ENCODE results near the gene TTLL9. TPM values are rescaled to one million over a fixed set of nuclear protein-coding genes. Genes with fewer than 3 reads are reported as not detected.

Gene TTLL9
- total RNA-seq, 1 donor from 2014 or later: 0.67 TPM

DNA sequence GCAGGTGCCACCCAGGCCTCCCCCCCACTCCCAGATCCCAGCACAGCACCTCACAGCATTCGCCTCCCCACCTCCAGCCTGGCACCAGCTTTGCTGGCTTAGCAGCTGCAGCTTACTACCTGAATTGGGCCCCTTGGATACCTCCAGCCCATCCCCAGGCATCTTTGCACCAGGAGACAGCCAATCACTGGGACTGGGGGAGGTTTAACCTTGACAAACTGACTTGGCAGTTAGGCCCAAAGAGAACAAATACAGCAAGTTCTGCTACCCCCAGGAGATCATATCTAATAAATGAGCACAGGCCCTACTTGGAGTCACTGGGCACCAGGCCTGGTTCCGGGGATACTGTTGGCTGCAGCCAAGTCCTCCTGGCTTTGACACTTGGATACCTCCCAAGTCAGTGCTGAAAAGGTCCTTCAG is 72.6 kb downstream of the TTLL9 start:
- Mint-ChIP-seq H3K9me3 (peaks cover under 1% of the 10 kb centered on the region), H3K27me3 (ENCODE audit: low read depth) (no peaks in the 10 kb centered on the region), H3K4me3 (no peak overlapping the region), H3K4me1 (no peaks in the 10 kb centered on the region), H3K27ac (no peak overlapping the region), H3K36me3 (peaks cover 26% of the 10 kb centered on the region)
- TF ChIP-seq, protein P1, sequence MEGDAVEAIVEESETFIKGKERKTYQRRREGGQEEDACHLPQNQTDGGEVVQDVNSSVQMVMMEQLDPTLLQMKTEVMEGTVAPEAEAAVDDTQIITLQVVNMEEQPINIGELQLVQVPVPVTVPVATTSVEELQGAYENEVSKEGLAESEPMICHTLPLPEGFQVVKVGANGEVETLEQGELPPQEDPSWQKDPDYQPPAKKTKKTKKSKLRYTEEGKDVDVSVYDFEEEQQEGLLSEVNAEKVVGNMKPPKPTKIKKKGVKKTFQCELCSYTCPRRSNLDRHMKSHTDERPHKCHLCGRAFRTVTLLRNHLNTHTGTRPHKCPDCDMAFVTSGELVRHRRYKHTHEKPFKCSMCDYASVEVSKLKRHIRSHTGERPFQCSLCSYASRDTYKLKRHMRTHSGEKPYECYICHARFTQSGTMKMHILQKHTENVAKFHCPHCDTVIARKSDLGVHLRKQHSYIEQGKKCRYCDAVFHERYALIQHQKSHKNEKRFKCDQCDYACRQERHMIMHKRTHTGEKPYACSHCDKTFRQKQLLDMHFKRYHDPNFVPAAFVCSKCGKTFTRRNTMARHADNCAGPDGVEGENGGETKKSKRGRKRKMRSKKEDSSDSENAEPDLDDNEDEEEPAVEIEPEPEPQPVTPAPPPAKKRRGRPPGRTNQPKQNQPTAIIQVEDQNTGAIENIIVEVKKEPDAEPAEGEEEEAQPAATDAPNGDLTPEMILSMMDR (IDR thresholded peaks at IDR 0.05; ENCODE audit: unreplicated experiment): no peak
- DNase-seq (ENCODE audit: low spot score in 2 of 2, unreplicated experiment in 2 of 2): no peak

DNA sequence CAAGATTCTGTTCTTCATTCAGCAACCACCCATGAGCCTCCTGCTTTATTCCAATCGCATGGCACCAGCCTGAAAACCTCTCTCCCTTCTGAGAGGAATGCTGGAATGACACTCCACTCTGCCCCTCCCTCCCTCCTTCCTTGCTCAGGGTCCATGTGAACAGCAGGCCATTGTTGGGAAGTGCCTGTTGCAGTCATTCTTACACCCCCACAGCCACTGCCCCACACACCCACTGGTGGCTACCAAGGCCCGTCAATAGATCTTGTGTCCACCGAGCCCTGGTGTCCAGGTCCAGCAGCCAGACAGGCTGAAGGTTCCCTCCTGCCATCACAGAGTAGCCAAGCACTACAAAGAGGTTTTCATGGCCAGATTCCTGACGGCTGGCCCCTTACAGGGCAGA is 74.9 kb downstream of the TTLL9 start:
- Mint-ChIP-seq H3K9me3 (peaks cover 10% of the 10 kb centered on the region), H3K27me3 (ENCODE audit: low read depth) (no peaks in the 10 kb centered on the region), H3K4me3 (no peak overlapping the region), H3K4me1 (peaks cover 2% of the 10 kb centered on the region), H3K27ac (no peak overlapping the region), H3K36me3 (peaks cover 43% of the 10 kb centered on the region)
- no peak for DNase-seq (ENCODE audit: low spot score in 2 of 2, unreplicated experiment in 2 of 2)
- TF ChIP-seq, protein P1 (IDR thresholded peaks at IDR 0.05; ENCODE audit: unreplicated experiment): no peak

DNA sequence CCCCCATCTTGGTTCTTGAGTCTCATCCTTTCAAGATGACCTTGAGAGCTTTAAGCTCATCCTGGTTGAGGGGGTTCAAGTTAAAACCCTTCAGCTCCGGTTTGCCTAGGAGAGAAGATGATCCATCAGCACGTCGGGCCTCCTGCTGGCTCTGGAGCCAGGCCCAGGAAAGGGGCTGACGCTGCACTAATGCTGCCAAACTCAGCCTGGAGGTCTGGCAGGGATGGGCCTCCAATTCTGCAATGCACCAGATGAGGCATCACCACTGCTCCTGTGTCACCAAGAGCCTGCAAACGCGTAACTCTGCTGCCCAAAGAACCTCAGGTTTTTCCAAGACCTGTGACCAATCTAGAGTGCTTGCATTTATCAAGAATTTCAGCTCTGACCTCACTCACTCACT is 75.4 kb downstream of the TTLL9 start:
- H3K9me3 Mint-ChIP-seq: peaks cover 10% of the 10 kb centered on the region
- no peaks in the 10 kb centered on the region for H3K27me3 Mint-ChIP-seq (ENCODE audit: low read depth)
- H3K27ac Mint-ChIP-seq: no peak overlapping the region
- TF ChIP-seq, protein P1 (IDR thresholded peaks at IDR 0.05; ENCODE audit: unreplicated experiment): no peak
- H3K4me3 Mint-ChIP-seq: no peak overlapping the region
- no peak for DNase-seq (ENCODE audit: low spot score in 2 of 2, unreplicated experiment in 2 of 2)
- H3K4me1 Mint-ChIP-seq: peaks cover 5% of the 10 kb centered on the region
- peaks cover 43% of the 10 kb centered on the region for H3K36me3 Mint-ChIP-seq

DNA sequence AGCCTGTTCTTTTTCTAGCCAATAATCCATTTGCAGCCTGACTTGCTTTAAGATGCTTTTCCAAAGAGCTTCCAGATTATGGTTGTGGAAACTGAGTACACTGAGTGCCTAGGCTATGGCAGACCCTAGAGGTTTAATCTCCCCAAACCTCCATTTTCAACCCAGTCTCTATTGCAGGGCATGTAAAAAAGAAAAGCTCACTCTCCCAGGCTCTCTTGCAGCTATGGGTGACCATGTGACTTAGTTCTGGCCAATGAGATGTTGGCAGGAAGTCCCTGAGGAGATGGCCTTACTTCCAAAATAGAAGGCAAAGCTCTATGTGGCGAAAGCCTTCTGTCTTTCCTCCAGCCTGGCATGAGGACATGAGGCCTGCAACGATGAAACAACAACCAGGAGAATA is 77.6 kb downstream of the TTLL9 start:
- Mint-ChIP-seq H3K36me3 (peaks cover 43% of the 10 kb centered on the region), H3K4me3 (no peak overlapping the region), H3K27ac (no peak overlapping the region), H3K27me3 (ENCODE audit: low read depth) (peaks cover 1% of the 10 kb centered on the region), H3K4me1 (peaks cover 15% of the 10 kb centered on the region), H3K9me3 (peaks cover 10% of the 10 kb centered on the region)
- TF ChIP-seq, protein P1 (IDR thresholded peaks at IDR 0.05; ENCODE audit: unreplicated experiment): no peak
- no peak for DNase-seq (ENCODE audit: low spot score in 2 of 2, unreplicated experiment in 2 of 2)

DNA sequence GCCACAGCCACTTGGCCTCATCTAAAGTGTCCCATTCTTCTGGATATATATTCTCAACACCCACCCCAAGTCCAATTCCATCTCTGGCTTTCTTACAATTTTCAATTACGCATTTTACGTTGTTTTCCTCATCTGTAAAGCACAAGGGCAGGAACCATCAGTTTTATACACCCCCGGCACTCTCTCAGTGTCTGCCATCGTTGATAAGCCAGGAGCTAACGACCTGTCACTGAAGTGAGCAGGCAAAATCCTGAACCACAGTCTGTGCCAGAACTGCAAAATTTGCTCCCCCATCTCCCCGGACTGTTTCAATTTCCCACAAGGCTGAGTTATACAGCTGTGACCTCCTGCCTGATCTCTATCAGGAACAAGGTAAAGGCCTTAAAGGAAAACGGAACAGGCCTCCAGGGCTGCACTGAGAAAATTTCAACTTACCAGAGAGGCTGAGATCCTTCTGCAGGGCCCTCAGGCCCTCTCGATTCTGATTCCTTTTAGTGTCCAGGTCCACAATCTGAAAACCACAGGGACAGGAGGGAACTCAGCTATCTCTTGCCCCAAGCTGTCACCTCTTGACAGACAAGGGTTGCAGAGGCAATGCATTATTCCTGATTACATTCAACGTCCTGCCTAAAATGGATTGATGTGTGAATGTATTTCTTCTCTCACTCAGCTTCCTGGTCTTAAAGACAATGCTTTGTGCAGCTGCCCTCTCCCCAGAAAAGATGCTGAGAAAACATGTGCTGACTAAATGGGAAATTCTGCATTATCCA is 79.6 kb downstream of the TTLL9 start:
- Mint-ChIP-seq H3K27me3 (ENCODE audit: low read depth) (peaks cover 9% of the 10 kb centered on the region), H3K4me1 (peaks cover 15% of the 10 kb centered on the region), H3K9me3 (peaks cover 10% of the 10 kb centered on the region), H3K36me3 (peaks cover 38% of the 10 kb centered on the region), H3K27ac (no peak overlapping the region), H3K4me3 (peak overlapping the region; percentile 97)
- TF ChIP-seq, protein P1 (IDR thresholded peaks at IDR 0.05; ENCODE audit: unreplicated experiment): no peak
- no peak for DNase-seq (ENCODE audit: low spot score in 2 of 2, unreplicated experiment in 2 of 2)

Measured in mesothelial cell of epicardium (in vitro differentiated cells).